ENCODE results near the gene TCF19.
"Not testable (repeated sequence)": the region's sequence is repeated elsewhere in the genome, so short reads cannot be mapped to it uniquely, and the experiment has no call there.

GRCh38 chr6:31169858-31170599 lies 11.6 kb downstream of the TCF19 start:
- TF ChIP-seq, protein P1, sequence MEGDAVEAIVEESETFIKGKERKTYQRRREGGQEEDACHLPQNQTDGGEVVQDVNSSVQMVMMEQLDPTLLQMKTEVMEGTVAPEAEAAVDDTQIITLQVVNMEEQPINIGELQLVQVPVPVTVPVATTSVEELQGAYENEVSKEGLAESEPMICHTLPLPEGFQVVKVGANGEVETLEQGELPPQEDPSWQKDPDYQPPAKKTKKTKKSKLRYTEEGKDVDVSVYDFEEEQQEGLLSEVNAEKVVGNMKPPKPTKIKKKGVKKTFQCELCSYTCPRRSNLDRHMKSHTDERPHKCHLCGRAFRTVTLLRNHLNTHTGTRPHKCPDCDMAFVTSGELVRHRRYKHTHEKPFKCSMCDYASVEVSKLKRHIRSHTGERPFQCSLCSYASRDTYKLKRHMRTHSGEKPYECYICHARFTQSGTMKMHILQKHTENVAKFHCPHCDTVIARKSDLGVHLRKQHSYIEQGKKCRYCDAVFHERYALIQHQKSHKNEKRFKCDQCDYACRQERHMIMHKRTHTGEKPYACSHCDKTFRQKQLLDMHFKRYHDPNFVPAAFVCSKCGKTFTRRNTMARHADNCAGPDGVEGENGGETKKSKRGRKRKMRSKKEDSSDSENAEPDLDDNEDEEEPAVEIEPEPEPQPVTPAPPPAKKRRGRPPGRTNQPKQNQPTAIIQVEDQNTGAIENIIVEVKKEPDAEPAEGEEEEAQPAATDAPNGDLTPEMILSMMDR (conservative IDR thresholded peaks at IDR 0.05 in 1 of 2, IDR thresholded peaks at IDR 0.05 in 1 of 2; ENCODE audit: low read depth in 1 of 2, low read length in 2 of 2): not testable (repeated sequence)
- not testable (repeated sequence) for TF ChIP-seq EZH2 (IDR thresholded peaks at IDR 0.05; ENCODE audit: low read length, missing control alignments)

Data from fibroblast of lung (primary cell).